Keratinocyte (primary cell): ENCODE measurements around the gene CA14.

Source experiments
- EZH2 ChIP-seq: IDR thresholded peaks from one replicate; pipeline ENCODE4 v1.6.1; 2012; ENCODE audit warnings: inconsistent platforms, mild to moderate bottlenecking, low read length, moderate library complexity
- TF ChIP-seq, protein P1 (sequence below), 3 experiments: IDR thresholded peaks in 1 of 3; conservative IDR thresholded peaks in 1 of 3; optimal IDR thresholded peaks in 1 of 3; 2 replicates in 2 of 3; 3 replicates in 1 of 3; pipeline versions ENCODE3 to v1.5.1; 2011; ENCODE audit warnings: low read length in 3 of 3, mild to moderate bottlenecking in 3 of 3, moderate library complexity in 2 of 3, control low read depth in 1 of 3, inconsistent platforms in 1 of 3; ENCODE audit not compliant: insufficient read depth in 2 of 3; ENCODE audit errors: extremely low read depth in 1 of 3

GRCh38 chr1:150268705-150269403 is 11.3 kb downstream of the CA14 start, which contains the start of gene APH1A:
- TF ChIP-seq, protein P1, sequence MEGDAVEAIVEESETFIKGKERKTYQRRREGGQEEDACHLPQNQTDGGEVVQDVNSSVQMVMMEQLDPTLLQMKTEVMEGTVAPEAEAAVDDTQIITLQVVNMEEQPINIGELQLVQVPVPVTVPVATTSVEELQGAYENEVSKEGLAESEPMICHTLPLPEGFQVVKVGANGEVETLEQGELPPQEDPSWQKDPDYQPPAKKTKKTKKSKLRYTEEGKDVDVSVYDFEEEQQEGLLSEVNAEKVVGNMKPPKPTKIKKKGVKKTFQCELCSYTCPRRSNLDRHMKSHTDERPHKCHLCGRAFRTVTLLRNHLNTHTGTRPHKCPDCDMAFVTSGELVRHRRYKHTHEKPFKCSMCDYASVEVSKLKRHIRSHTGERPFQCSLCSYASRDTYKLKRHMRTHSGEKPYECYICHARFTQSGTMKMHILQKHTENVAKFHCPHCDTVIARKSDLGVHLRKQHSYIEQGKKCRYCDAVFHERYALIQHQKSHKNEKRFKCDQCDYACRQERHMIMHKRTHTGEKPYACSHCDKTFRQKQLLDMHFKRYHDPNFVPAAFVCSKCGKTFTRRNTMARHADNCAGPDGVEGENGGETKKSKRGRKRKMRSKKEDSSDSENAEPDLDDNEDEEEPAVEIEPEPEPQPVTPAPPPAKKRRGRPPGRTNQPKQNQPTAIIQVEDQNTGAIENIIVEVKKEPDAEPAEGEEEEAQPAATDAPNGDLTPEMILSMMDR (optimal IDR thresholded peaks at IDR 0.05 in 1 of 3, IDR thresholded peaks at IDR 0.05 in 1 of 3, conservative IDR thresholded peaks at IDR 0.05 in 1 of 3; ENCODE audit: extremely low read depth in 1 of 3, insufficient read depth in 2 of 3, low read length in 3 of 3), result no peak
- no peak for TF ChIP-seq EZH2
